ENCODE measurements around the gene LRRC45. TPM values are rescaled to one million over a fixed set of nuclear protein-coding genes. Genes with fewer than 3 reads are reported as not detected.

LRRC45 gene
- total and polyA plus RNA-seq, 2 experiments from 2014 or later: 16.1 to 40.7 TPM

- H3K9me3 Mint-ChIP-seq: no peaks in the 10 kb centered on the region
- Histone ChIP-seq H3K79me2 (replicated peaks; ENCODE audit: insufficient read depth) (no peaks in the 10 kb centered on the region), H3K9me2 (ENCODE audit: insufficient read depth) (no peaks in the 10 kb centered on the region), H3K4me3 (no peak overlapping the region), H3K27ac (ENCODE audit: low read depth) (no peak overlapping the region), H3F3A (replicated peaks; ENCODE audit: low read depth) (no peaks in the 10 kb centered on the region), H4K20me1 (replicated peaks; ENCODE audit: insufficient read depth) (no peaks in the 10 kb centered on the region), H2AFZ (no peak overlapping the region), H3K4me1 (ENCODE audit: insufficient read depth) (no peaks in the 10 kb centered on the region), H3K36me3 (ENCODE audit: insufficient read depth) (no peaks in the 10 kb centered on the region), H3K27me3 (ENCODE audit: insufficient read depth) (no peaks in the 10 kb centered on the region), H3K4me2 (no peak overlapping the region)
- no peak overlapping the region for H3K4me3 Mint-ChIP-seq
- ATAC-seq (no peak), DNase-seq (ENCODE audit: low spot score) (no peak)
- H3K4me1 Mint-ChIP-seq: no peaks in the 10 kb centered on the region
- H3K36me3 Mint-ChIP-seq (ENCODE audit: low read depth): no peaks in the 10 kb centered on the region
- no peak for TF ChIP-seq EZH2 (IDR thresholded peaks at IDR 0.05; ENCODE audit: low read depth, unreplicated experiment)
- no peak for TF ChIP-seq EZH2phosphoT487 (IDR thresholded peaks at IDR 0.05; ENCODE audit: unreplicated experiment)
- TF ChIP-seq ZNF331 (CRISPR knock-in tag; IDR thresholded peaks at IDR 0.05; ENCODE audit: low read depth): no peak
- no peak for TF ChIP-seq REST (IDR thresholded peaks at IDR 0.05; ENCODE audit: unreplicated experiment)
- TF ChIP-seq ETS1 (IDR thresholded peaks at IDR 0.05): no peak
- no peak for TF ChIP-seq JUNB (IDR thresholded peaks at IDR 0.05; ENCODE audit: unreplicated experiment)
- H3K27me3 Mint-ChIP-seq (ENCODE audit: insufficient read depth, low read depth, poor library complexity): peaks cover 10% of the 10 kb centered on the region
- no peak overlapping the region for H3K27ac Mint-ChIP-seq
These were observed 14.7 kb upstream of the LRRC45 start for GRCh38 chr17:82008258-82008940.

DNA sequence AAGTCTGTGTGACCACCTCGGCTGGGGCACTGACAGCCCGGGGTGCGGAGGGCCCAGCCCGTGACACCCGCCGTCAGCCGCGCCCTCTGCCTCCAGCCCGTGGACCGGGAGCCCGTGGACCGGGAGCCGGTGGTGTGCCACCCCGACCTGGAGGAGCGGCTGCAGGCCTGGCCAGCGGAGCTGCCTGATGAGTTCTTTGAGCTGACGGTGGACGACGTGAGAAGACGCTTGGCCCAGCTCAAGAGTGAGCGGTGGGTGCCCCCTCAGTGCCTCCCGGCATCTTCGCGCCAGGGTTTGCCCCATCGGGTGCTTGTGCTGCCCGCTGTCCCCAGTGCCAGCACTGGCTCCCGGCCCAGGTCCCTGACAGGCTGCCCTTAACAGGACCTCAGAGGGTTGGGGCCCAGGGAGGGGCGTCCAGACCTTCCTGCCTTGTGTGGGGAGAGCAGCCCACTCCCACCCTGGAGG is 14.1 kb upstream of the LRRC45 start:
- ATAC-seq: no peak
- H3K27ac Mint-ChIP-seq: no peak overlapping the region
- no peaks in the 10 kb centered on the region for H3K79me2 ChIP-seq (replicated peaks; ENCODE audit: insufficient read depth)
- no peaks in the 10 kb centered on the region for H3K9me3 Mint-ChIP-seq
- H4K20me1 ChIP-seq (replicated peaks; ENCODE audit: insufficient read depth): no peaks in the 10 kb centered on the region
- no peaks in the 10 kb centered on the region for H3K36me3 ChIP-seq (ENCODE audit: insufficient read depth)
- no peak overlapping the region for H3K4me2 ChIP-seq
- no peak overlapping the region for H3K4me3 ChIP-seq
- no peak overlapping the region for H3K27ac ChIP-seq (ENCODE audit: low read depth)
- no peaks in the 10 kb centered on the region for H3K4me1 Mint-ChIP-seq
- H3K27me3 Mint-ChIP-seq (ENCODE audit: insufficient read depth, low read depth, poor library complexity): peaks cover 9% of the 10 kb centered on the region
- no peaks in the 10 kb centered on the region for H3K36me3 Mint-ChIP-seq (ENCODE audit: low read depth)
- no peak for DNase-seq (ENCODE audit: low spot score)
- no peak overlapping the region for H2AFZ ChIP-seq
- no peaks in the 10 kb centered on the region for H3F3A ChIP-seq (replicated peaks; ENCODE audit: low read depth)
- H3K4me1 ChIP-seq (ENCODE audit: insufficient read depth): no peaks in the 10 kb centered on the region
- H3K27me3 ChIP-seq (ENCODE audit: insufficient read depth): no peaks in the 10 kb centered on the region
- H3K4me3 Mint-ChIP-seq: no peak overlapping the region
- H3K9me2 ChIP-seq (ENCODE audit: insufficient read depth): no peaks in the 10 kb centered on the region
- no peak for TF ChIP-seq REST (IDR thresholded peaks at IDR 0.05; ENCODE audit: unreplicated experiment)
- TF ChIP-seq JUNB (IDR thresholded peaks at IDR 0.05; ENCODE audit: unreplicated experiment): no peak
